HG03045 (cell line): ENCODE measurements around the gene NR1D1.
A peak's percentile ranks its signal among the peaks of the same experiment; 100 is the strongest.

Experiments
- ATAC-seq: cut with Tn5 transposase; IDR thresholded peaks from one replicate; pipeline ENCODE4 v1.9.1; 2021; ENCODE audit warnings: mild to moderate bottlenecking, moderate library complexity; ENCODE audit not compliant: unreplicated experiment

NR1D1 gene

GRCh38 chr17:40111221-40112128 is 11.1 kb upstream of the NR1D1 start:
- ATAC-seq, result no peak

- ATAC-seq, result no peak
These were observed 9.8 kb upstream of the NR1D1 start for GRCh38 chr17:40110026-40110845.

- ATAC-seq, result no peak
These were observed 8.8 kb upstream of the NR1D1 start for GRCh38 chr17:40108970-40109824.

GRCh38 chr17:40107522-40108174 is 7.3 kb upstream of the NR1D1 start:
- no peak for ATAC-seq

GRCh38 chr17:40106760-40107521 is 6.6 kb upstream of the NR1D1 start:
- ATAC-seq, result no peak

- no peak for ATAC-seq
These were observed 5.7 kb upstream of the NR1D1 start for GRCh38 chr17:40105861-40106759.

- ATAC-seq, result no peak
These were observed 4.5 kb upstream of the NR1D1 start for GRCh38 chr17:40104594-40105486.

GRCh38 chr17:40103688-40104087 is 3.3 kb upstream of the NR1D1 start:
- no peak for ATAC-seq

GRCh38 chr17:40103071-40103661 is 2.8 kb upstream of the NR1D1 start:
- ATAC-seq, result no peak

GRCh38 chr17:40101367-40102210 is 1.2 kb upstream of the NR1D1 start:
- no peak for ATAC-seq

- ATAC-seq, result no peak
These were observed 429 bp upstream of the NR1D1 start for GRCh38 chr17:40100669-40101366.

- no peak for ATAC-seq
These were observed 570 bp downstream of the NR1D1 start for GRCh38 chr17:40099619-40100418.

GRCh38 chr17:40098846-40099618 is 1.4 kb downstream of the NR1D1 start:
- peak; percentile 66 for ATAC-seq
